Neural cell (in vitro differentiated cells): Measurements from ENCODE around the gene PDE11A. TPM values are rescaled to one million over a fixed set of nuclear protein-coding genes. Genes with fewer than 3 reads are reported as not detected.

Source experiments
- H2AFZ ChIP-seq: fragments of 200-600, 300-800 bp; sonication (generic), shearing (Covaris generic); 2 replicates; pipeline ENCODE4 v1.6.0; 2014; ENCODE audit warnings: low read depth, mild to moderate bottlenecking, antibody characterized with exemption, low read length, moderate library complexity
- H3F3A ChIP-seq: fragments of 200-600 bp; shearing (Covaris generic); 2 replicates; pipeline ENCODE4 v1.6.1; 2016; ENCODE audit warnings: mild to moderate bottlenecking, moderate library complexity, mixed read lengths, antibody characterized with exemption, low read length; ENCODE audit not compliant: insufficient read depth, poor library complexity, severe bottlenecking
- H3K27ac ChIP-seq: fragments of 200-600, 300-800 bp; sonication (generic), shearing (Covaris generic); 2 replicates; pipeline ENCODE4 v1.5.1; 2014; ENCODE audit warnings: mild to moderate bottlenecking, low read length, moderate library complexity
- H3K27me3 ChIP-seq: fragments of 300-800, 200-600 bp; sonication (generic), shearing (Covaris generic); 2 replicates; pipeline ENCODE4 v1.6.0; 2014; ENCODE audit warnings: mild to moderate bottlenecking, low read depth, low read length, moderate library complexity; ENCODE audit not compliant: insufficient read depth
- H3K36me3 ChIP-seq: fragments of 300-800, 200-600 bp; sonication (generic), shearing (Covaris generic); 2 replicates; pipeline ENCODE4 v1.5.1; 2014; ENCODE audit warnings: mild to moderate bottlenecking, antibody characterized with exemption, low read length, moderate library complexity; ENCODE audit not compliant: insufficient read depth
- H3K4me2 ChIP-seq: fragments of 300-800, 200-600 bp; sonication (generic), shearing (Covaris generic); 2 replicates; pipeline ENCODE4 v1.6.0; 2014; ENCODE audit warnings: mild to moderate bottlenecking, low read length
- H3K4me3 ChIP-seq: fragments of 300-800, 200-600 bp; sonication (generic), shearing (Covaris generic); 2 replicates; pipeline ENCODE4 v1.5.1; 2014; ENCODE audit warnings: mild to moderate bottlenecking, low read length, moderate library complexity
- H3K79me2 ChIP-seq: fragments of 200-600 bp; shearing (Covaris generic); replicated peaks from 2 replicates; pipeline ENCODE4 v1.6.0; 2014; ENCODE audit warnings: mild to moderate bottlenecking, low read length, moderate library complexity; ENCODE audit not compliant: insufficient read depth
- H3K9ac ChIP-seq: fragments of 300-800, 200-600 bp; sonication (generic), shearing (Covaris generic); 2 replicates; pipeline ENCODE4 v1.6.1; 2016; ENCODE audit warnings: mild to moderate bottlenecking, low read length, mixed read lengths
- H3K9me2 ChIP-seq: fragments of 200-600 bp; shearing (Covaris generic); 2 replicates; pipeline ENCODE4 v1.6.1; 2016; ENCODE audit warnings: mild to moderate bottlenecking, low read length, mixed read lengths; ENCODE audit not compliant: insufficient read depth
- H3K9me3 ChIP-seq: fragments of 200-600, 300-800 bp; sonication (generic), shearing (Covaris generic); 2 replicates; pipeline ENCODE4 v1.6.1; 2016; ENCODE audit warnings: mild to moderate bottlenecking, mixed run types, low read length, moderate library complexity, mixed read lengths
- H4K20me1 ChIP-seq: fragments of 200-600 bp; shearing (Covaris generic); 2 replicates; pipeline ENCODE4 v1.6.1; 2016; ENCODE audit warnings: mild to moderate bottlenecking, mixed run types; ENCODE audit not compliant: insufficient read depth
- EP300 ChIP-seq: fragments of 450-650 bp; conservative IDR thresholded peaks from 2 replicates; pipeline ENCODE4 v1.6.1; 2014; ENCODE audit warnings: antibody characterized with exemption, mild to moderate bottlenecking, moderate library complexity; ENCODE audit not compliant: poor library complexity, severe bottlenecking
- EZH2 ChIP-seq: fragments of 200-600, 300-800 bp; shearing (Covaris generic), sonication (generic); IDR thresholded peaks from 2 replicates; pipeline ENCODE4 v1.6.1; 2014; ENCODE audit warnings: antibody characterized with exemption, low read length, borderline replicate concordance, mild to moderate bottlenecking; ENCODE audit not compliant: insufficient read depth, poor library complexity, severe bottlenecking
- MXI1 ChIP-seq: fragments of 450-650 bp; conservative IDR thresholded peaks from 2 replicates; pipeline ENCODE4 v1.6.1; 2014; ENCODE audit warnings: antibody characterized with exemption, mild to moderate bottlenecking; ENCODE audit not compliant: poor library complexity, severe bottlenecking
- POLR2AphosphoS5 ChIP-seq: IDR thresholded peaks from 2 replicates; pipeline ENCODE4 v1.6.1; 2012
- RAD21 ChIP-seq: fragments of 450-650 bp; conservative IDR thresholded peaks from 2 replicates; pipeline ENCODE4 v1.6.1; 2014; ENCODE audit warnings: antibody characterized with exemption, mild to moderate bottlenecking, moderate library complexity
- SMC3 ChIP-seq: fragments of 450-650 bp; conservative IDR thresholded peaks from 2 replicates; pipeline ENCODE4 v1.6.1; 2014; ENCODE audit warnings: antibody characterized with exemption, mild to moderate bottlenecking, moderate library complexity; ENCODE audit not compliant: poor library complexity
- TAF1 ChIP-seq: IDR thresholded peaks from 2 replicates; pipeline ENCODE4 v1.6.1; 2012; ENCODE audit warnings: low read depth
- polyA plus RNA-seq: library from polyadenylated mRNA; depleted of rRNA; stranded (reverse); fragments of >200 nt; gene quantifications from 2 replicates; pipeline ENCODE4 v1.2.3, GENCODE V29; 2014
- TF ChIP-seq, protein P1 (sequence below): IDR thresholded peaks from 2 replicates; pipeline ENCODE4 v1.6.1; 2012; ENCODE audit warnings: borderline replicate concordance
- TF ChIP-seq, protein P2 (sequence below): fragments of 450-650 bp; IDR thresholded peaks from 2 replicates; pipeline ENCODE4 v1.5.1; 2014; ENCODE audit warnings: antibody characterized with exemption, mild to moderate bottlenecking, moderate library complexity; ENCODE audit not compliant: poor library complexity, severe bottlenecking

The PDE11A gene
- polyA plus RNA-seq, 1 donor from 2014 or later: 0.89 TPM

DNA sequence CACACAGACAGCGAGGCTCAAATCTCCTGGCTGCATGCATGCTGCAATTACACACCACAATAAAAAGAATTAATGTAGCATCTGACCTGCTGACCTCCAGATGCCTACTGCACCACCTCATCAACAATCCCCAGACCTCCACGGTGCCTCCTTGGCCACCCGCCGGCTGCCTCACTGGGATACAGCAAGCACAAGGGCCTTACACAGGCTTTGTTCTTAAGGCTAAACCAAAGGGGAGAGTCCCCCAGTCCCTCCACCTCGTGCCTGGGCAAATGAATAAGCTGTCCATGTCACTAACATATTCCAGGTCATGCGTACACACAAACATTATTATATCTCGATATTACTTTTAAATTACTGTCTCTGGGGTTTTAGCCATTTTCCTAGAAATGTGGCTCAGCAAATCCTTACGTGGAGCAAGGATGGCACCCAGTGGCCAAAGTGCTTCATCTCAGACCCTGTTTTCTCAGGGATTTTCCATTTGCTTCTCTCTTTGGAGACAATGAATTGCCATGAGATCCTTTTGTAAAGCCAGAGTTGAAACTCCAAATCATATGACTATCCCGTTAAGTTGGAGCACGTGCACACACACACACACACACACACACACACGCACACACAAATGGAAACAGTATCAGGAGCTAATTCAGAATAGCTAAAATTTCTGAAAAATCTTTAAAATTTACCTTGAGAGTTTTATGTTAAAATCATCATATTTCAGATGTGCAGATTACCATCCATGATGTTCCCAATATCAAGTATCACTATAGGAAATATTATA, 313.8 kb downstream of the PDE11A start:
- Histone ChIP-seq H3K79me2 (no peaks in the 10 kb centered on the region), H3K9ac (no peak overlapping the region), H2AFZ (peak overlapping the region; percentile 35), H4K20me1 (no peaks in the 10 kb centered on the region), H3K27me3 (no peaks in the 10 kb centered on the region), H3K27ac (peak overlapping the region; percentile 19), H3K4me2 (peak overlapping the region; percentile 5), H3K9me2 (no peaks in the 10 kb centered on the region), H3F3A (no peaks in the 10 kb centered on the region), H3K9me3 (no peaks in the 10 kb centered on the region), H3K4me3 (no peak overlapping the region), H3K36me3 (no peaks in the 10 kb centered on the region)
- TF ChIP-seq, protein P1, sequence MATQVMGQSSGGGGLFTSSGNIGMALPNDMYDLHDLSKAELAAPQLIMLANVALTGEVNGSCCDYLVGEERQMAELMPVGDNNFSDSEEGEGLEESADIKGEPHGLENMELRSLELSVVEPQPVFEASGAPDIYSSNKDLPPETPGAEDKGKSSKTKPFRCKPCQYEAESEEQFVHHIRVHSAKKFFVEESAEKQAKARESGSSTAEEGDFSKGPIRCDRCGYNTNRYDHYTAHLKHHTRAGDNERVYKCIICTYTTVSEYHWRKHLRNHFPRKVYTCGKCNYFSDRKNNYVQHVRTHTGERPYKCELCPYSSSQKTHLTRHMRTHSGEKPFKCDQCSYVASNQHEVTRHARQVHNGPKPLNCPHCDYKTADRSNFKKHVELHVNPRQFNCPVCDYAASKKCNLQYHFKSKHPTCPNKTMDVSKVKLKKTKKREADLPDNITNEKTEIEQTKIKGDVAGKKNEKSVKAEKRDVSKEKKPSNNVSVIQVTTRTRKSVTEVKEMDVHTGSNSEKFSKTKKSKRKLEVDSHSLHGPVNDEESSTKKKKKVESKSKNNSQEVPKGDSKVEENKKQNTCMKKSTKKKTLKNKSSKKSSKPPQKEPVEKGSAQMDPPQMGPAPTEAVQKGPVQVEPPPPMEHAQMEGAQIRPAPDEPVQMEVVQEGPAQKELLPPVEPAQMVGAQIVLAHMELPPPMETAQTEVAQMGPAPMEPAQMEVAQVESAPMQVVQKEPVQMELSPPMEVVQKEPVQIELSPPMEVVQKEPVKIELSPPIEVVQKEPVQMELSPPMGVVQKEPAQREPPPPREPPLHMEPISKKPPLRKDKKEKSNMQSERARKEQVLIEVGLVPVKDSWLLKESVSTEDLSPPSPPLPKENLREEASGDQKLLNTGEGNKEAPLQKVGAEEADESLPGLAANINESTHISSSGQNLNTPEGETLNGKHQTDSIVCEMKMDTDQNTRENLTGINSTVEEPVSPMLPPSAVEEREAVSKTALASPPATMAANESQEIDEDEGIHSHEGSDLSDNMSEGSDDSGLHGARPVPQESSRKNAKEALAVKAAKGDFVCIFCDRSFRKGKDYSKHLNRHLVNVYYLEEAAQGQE: no peak
- TF ChIP-seq MXI1 (no peak), EZH2 (no peak), SMC3 (peak; percentile 96), RAD21 (peak; percentile 96), POLR2AphosphoS5 (no peak), TAF1 (no peak), EP300 (no peak)
- TF ChIP-seq, protein P2, sequence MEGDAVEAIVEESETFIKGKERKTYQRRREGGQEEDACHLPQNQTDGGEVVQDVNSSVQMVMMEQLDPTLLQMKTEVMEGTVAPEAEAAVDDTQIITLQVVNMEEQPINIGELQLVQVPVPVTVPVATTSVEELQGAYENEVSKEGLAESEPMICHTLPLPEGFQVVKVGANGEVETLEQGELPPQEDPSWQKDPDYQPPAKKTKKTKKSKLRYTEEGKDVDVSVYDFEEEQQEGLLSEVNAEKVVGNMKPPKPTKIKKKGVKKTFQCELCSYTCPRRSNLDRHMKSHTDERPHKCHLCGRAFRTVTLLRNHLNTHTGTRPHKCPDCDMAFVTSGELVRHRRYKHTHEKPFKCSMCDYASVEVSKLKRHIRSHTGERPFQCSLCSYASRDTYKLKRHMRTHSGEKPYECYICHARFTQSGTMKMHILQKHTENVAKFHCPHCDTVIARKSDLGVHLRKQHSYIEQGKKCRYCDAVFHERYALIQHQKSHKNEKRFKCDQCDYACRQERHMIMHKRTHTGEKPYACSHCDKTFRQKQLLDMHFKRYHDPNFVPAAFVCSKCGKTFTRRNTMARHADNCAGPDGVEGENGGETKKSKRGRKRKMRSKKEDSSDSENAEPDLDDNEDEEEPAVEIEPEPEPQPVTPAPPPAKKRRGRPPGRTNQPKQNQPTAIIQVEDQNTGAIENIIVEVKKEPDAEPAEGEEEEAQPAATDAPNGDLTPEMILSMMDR: peak; percentile 93

DNA sequence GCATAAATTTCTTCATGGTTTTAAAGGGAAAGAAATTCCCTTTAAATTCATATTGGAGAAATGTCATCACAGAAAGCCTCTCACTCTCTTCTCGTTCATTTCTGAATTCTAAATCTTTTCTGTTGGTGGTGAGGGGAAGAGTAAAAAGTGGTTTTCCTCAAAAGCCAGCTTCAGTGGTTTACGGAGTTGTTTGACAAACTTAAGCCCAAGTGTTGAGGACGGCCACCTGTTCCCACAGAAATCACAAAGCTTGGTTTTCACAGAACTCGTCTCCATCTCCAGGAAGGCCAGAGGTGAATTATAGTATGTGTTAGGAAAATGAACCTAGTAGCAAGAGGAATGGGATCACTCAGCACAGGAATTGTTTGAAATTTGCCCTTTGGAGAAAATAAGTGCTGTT, 316.2 kb downstream of the PDE11A start:
- Histone ChIP-seq H3K27ac (no peak overlapping the region), H3K27me3 (no peaks in the 10 kb centered on the region), H3K9me2 (no peaks in the 10 kb centered on the region), H4K20me1 (no peaks in the 10 kb centered on the region), H3K79me2 (no peaks in the 10 kb centered on the region), H3K9ac (no peak overlapping the region), H3F3A (no peaks in the 10 kb centered on the region), H2AFZ (no peak overlapping the region), H3K9me3 (no peaks in the 10 kb centered on the region), H3K4me3 (no peak overlapping the region), H3K4me2 (no peak overlapping the region), H3K36me3 (no peaks in the 10 kb centered on the region)
- TF ChIP-seq SMC3 (no peak), EZH2 (no peak), RAD21 (no peak), TAF1 (no peak), POLR2AphosphoS5 (no peak), EP300 (no peak), MXI1 (no peak)
- TF ChIP-seq, protein P1: no peak
- TF ChIP-seq, protein P2: no peak
